Measurements from ENCODE around the gene CNTNAP4.

- no peak for TF ChIP-seq CTCF (IDR thresholded peaks at IDR 0.05)
- no peak for TF ChIP-seq POLR2A (IDR thresholded peaks at IDR 0.05)
These were observed 247.6 kb downstream of the CNTNAP4 start for GRCh38 chr16:76524769-76525168.

All from adrenal gland (tissue), 5 donors.